SW 1271 (cell line): ENCODE measurements around the gene GPR152.
"Not testable (repeated sequence)": the region's sequence is repeated elsewhere in the genome, so short reads cannot be mapped to it uniquely, and the experiment has no call there.

Experiments used
- DNase-seq, 2 experiments: peaks; one replicate each; lab custom pipeline; 2025; lab: John Stamatoyannopoulos, UW

The GPR152 gene

GRCh38 chr11:67466367-67466766 lies 13.8 kb upstream of the GPR152 start:
- no peak for DNase-seq

- DNase-seq: not testable (repeated sequence)
Measured at GRCh38 chr11:67465530-67465929, 13.0 kb upstream of the GPR152 start.

- no peak for DNase-seq
Measured at GRCh38 chr11:67465189-67465510, 12.6 kb upstream of the GPR152 start.

- DNase-seq: peak; percentile 85 to 89
Measured at GRCh38 chr11:67464411-67465188, 12.1 kb upstream of the GPR152 start.

- DNase-seq: peak; percentile 64 to 81
Measured at GRCh38 chr11:67463680-67464410, 11.3 kb upstream of the GPR152 start.

GRCh38 chr11:67463186-67463585 lies 10.7 kb upstream of the GPR152 start:
- no peak for DNase-seq

- no peak for DNase-seq
Measured at GRCh38 chr11:67458266-67458665, 5.7 kb upstream of the GPR152 start.

- DNase-seq: no peak
Measured at GRCh38 chr11:67457453-67457852, 4.9 kb upstream of the GPR152 start.

GRCh38 chr11:67456068-67456705 lies 3.7 kb upstream of the GPR152 start:
- DNase-seq: no peak

- DNase-seq: no peak
Measured at GRCh38 chr11:67455054-67455453, 2.5 kb upstream of the GPR152 start, which contains the start of gene CABP4. Gene CABP4, plus strand, starts transcription at chr11:67455354. Its CDS starts 70 bp downstream, at chr11:67455424.

- no peak for DNase-seq
Measured at GRCh38 chr11:67453816-67454732, 1.5 kb upstream of the GPR152 start.

GRCh38 chr11:67451658-67451976 lies 912 bp downstream of the GPR152 start:
- DNase-seq: no peak

GRCh38 chr11:67450796-67451657 lies 1.5 kb downstream of the GPR152 start:
- DNase-seq: no peak

GRCh38 chr11:67449116-67449844 lies 3.2 kb downstream of the GPR152 start:
- no peak for DNase-seq

GRCh38 chr11:67448220-67448609 lies 4.3 kb downstream of the GPR152 start:
- no peak for DNase-seq

- no peak for DNase-seq
Measured at GRCh38 chr11:67445515-67445914, 7.0 kb downstream of the GPR152 start.

- no peak for DNase-seq
Measured at GRCh38 chr11:67442504-67443404, 9.8 kb downstream of the GPR152 start.

- DNase-seq: no peak
Measured at GRCh38 chr11:67441731-67442351, 10.7 kb downstream of the GPR152 start.

- DNase-seq: no peak
Measured at GRCh38 chr11:67441098-67441563, 11.4 kb downstream of the GPR152 start.
